HG02981 (cell line): Measurements from ENCODE around the gene ISCA2.

Source experiments
- ATAC-seq: cut with Tn5 transposase; IDR thresholded peaks from one replicate; pipeline ENCODE4 v1.9.1; 2021; ENCODE audit warnings: mild to moderate bottlenecking, moderate library complexity; ENCODE audit not compliant: unreplicated experiment

Gene ISCA2

DNA sequence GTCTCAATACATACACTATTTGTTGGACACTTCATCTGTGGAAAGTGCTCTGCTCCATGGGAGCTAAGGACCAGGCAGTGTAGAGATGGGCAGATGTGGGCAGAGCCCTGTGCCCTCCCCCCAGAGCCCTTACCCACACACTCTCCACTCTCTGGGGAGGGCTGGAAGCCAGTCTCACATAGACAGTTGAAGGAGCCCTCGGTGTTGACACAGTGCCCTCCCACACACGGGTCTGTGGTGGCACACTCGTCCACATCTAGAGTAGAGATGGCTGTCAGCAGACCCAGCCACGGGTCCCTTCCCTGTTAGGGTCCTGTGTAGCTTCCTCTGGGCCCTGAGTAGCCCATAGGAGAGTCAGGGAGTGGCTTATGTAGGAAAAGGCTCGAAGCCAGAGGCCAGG lies 14.3 kb downstream of the ISCA2 start:
- no peak for ATAC-seq

DNA sequence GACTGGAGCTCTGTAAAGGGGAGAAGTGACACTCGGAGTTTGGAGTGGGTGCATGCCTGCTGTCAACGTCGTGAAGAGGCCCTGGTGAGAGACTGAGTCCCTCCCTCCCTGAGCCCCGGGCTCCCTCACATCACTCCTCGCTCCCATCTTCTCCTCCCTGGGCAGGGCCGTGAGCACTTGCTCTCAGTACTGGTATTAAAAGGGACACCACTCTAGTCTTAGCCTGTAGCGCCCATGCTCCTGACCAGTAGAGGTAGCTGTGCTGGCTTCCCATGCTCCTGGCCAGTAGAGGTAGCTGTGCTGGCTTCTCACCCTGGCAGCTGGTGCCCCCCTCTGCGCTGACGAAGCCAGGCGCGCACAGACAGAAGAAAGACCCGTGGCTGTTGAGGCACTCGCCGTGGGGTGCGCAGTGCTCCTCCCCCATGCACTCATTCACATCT lies 14.7 kb downstream of the ISCA2 start:
- no peak for ATAC-seq

DNA sequence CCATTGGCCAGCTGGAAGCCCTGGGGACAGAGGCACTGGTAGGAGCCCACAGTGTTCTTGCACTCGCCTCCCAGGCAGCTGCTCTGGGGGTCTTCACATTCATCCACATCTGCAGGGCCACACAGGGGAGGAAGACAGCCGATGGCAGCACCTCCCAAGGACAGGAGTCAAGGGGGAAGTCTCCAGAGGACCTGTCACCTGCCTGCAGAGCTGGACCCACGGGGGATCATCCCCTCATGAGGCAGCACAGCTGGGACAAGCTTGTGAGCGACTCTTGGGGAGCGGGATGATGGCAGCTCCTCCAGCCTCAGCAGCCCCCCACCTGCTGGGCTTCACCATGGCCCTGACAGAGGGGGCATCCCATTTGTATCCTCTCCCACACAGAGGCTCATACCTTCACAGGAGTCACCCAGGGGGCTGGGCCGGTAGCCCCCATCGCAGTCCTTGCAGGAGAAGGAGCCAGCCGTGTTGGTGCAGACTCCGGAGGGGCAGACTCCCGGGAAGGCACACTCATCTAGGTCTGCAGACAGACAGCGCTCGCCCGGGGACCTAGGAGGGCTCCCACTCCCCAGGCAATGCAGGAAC lies 15.4 kb downstream of the ISCA2 start:
- no peak for ATAC-seq

DNA sequence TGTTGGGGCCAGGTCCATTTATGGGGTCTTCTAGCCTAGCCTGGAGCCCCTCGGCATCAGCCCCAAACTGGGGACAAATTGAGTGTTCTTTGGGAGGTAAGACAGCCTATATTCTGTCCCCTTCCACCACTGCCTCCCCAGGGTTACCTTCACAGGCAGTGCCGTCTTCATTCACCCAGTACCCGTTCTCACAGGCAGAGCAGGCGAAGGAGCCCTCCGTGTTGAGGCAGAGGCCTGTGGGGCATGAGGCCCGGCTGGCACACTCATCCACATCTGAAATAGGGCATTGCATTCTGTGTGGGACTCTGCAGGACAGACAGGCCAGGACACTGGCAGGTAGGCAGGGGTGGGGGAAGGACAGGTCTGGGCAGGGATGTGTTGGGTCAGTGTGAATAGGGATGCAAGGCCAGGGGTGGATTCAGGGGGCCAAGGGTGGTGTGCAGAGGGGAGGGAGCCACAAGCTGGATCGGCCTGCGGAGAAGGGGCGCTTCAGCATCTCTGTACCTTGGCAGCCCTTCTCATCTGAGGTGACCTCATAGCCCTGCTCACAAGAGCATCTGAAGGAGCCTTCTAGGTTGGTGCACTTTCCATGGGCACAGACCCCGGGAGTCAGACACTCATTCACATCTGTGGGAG lies 16.1 kb downstream of the ISCA2 start:
- no peak for ATAC-seq

DNA sequence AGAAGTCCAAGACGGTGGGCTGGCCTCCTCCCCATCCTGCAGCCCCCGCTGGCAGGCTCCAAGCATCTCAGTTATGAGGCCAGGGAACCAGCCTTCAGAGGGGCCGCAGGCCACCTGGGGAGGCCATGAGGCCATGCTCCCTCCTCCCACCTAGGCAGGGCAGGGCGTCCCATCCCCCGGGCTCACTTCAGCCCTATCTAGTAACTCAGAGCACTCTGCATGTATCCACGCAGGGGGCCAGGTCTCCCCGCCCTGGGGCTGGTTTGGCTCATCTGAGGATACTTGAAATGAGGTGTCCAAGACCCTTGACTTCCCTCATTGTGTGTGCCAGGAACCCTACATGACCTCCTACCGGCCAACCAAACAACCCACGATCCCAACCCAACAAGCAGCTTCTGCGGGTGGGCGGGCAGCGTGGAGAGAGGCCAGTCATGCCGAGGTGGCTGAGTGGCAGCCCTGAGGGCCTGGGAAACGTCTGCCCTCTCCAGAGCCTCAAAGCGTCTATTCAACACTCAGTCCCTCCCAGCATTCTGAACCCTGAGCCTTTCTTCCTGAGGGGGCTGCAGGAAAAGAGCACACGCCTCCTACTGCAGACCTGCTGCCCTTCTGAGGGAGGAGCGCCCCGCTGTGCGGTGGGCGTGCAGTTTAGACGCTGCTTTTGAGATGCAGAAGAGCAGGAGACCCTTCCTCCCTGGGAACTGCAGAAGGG lies 16.8 kb downstream of the ISCA2 start:
- ATAC-seq, result no peak

DNA sequence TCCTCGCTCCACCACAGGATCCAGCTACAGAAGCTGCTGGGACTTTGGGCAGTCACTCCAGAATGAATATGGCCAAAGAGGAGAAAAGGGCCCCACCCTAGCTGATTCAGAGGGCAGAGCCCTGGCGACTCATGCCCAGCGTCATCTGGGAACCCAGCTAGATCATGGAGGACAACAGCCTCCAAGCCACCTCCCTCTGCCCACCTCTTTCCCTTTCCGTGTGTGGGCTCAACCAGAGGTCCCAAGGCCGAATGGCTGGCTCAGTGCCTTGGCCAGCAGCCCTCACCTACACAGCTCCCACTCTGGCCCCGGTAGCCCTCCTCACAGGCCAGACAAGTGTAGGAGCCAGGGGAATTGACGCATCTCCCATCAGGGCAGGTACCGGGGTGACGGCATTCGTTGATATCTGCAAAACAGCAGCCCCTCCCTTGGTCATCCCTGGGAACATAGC lies 17.4 kb downstream of the ISCA2 start:
- no peak for ATAC-seq

DNA sequence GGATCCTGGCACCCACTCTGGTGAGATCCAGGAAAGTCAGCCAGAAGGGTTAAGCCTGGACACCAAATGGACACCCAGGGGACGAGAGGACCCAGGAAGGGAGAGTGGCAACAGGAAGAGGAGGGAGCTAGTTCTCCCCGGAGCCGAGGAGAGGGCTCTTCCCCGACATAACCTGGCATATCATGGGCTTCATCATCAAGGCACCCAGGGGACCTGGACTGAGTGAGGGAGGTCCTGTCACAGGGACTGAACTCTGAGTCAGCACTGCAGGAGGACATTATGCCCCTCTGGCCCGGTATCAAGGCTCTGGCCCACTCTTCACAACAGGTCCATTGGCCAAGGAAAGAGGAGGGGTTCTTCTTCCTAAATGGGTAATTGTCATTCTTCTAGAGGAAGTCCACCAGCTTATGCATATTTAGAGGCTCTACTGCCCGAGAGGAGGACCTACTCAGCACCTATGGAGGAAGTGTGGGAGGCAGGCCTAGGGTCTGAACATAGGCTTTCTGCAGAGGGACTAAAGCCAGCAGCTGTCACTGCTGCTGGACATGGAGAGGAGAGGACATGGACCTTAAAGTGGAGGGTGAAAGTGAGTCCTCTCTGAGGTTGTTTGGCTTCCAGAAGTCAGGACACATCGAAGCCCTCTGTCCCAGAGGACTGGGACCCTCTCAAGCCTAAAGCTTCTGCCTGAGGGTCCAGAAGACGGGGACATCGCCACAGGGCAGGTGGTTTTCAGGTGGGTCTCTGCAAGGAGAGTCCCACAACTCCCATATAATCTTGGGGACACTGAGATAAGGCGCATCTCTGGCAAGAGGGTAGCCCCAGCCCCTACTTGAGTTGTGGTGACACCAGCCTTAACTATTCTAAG lies 18.6 kb downstream of the ISCA2 start:
- ATAC-seq, result no peak

DNA sequence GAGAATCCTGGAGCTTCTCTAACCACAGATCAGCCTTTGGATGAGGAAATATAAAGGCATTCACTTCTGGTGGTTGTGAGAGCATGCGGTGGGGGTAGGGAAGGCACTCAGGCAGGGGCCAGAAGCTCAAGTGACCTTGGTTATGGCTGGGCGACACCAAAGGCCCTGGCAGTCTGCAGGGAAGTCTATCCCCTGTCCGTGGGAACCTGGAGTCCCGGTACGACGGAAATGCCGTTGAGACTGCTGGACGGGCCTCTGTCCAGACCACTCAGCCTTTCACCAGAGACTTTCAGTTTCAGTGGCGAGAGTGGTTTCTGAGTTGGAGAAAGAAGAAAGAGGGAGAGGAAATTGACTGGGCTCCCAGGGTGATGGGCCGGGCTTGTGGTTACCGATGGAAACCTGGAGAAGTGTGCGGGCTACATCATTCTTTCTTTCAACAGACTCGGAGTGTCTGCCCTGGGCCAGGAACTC lies 20.9 kb downstream of the ISCA2 start:
- no peak for ATAC-seq

DNA sequence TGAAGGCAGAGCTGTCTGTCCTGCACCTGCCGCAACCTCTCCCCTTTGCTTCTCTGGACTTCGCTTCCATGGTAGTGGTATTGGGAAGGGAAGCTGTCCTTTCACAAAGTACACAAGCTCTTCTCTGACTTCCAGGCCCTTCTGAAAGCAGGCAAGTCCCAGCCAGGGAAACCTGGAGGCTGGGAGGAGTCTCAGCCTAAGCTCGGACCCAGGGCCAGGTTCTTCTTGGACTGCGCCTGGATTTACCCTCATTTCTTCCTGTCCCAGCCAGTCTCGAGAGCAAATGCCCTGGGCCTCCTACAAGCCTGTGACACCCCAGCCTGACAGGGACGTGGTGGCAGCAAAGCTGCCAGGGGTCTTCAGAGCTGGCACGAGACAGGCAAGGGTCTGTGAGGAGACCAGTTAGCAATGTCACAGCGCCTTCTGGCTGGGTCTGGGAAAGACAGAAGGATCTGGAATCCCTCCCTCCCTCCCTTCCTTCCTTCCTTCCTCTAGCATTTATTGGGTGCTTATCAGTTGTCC lies 22.4 kb downstream of the ISCA2 start:
- no peak for ATAC-seq

DNA sequence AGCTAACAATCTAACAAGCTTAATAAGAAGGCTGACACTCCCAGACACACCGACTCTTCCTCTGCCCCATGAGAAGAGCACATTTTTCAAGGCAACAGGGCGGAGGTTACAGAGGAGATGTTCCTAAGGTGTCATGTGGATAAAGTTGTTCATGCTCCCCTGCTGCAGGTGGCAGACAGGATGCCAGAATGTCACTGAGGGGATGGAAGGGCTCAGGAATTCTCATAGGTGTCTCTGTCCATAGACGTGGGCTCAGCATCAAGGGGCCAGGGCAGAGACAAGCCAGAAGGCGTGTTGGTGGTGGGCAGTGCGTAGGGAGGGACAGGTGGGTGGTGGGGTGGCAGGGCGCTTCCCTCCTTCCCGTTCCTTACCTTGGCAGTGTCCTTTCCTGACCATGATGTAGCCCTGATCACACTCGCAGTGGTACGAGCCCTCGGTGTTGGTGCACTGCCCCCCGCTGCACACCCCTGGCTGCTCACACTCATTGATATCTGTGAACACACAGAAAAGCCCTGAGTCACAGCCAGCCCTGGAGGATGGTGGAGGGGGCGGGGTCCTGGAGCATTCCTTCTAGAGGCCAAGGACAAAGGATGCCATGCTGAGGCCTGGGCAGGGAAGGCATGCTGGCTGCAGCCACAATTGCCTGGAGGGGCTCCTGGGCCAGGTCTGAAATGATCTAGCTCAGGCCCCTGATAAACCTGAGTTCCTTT lies 23.0 kb downstream of the ISCA2 start:
- ATAC-seq, result no peak

DNA sequence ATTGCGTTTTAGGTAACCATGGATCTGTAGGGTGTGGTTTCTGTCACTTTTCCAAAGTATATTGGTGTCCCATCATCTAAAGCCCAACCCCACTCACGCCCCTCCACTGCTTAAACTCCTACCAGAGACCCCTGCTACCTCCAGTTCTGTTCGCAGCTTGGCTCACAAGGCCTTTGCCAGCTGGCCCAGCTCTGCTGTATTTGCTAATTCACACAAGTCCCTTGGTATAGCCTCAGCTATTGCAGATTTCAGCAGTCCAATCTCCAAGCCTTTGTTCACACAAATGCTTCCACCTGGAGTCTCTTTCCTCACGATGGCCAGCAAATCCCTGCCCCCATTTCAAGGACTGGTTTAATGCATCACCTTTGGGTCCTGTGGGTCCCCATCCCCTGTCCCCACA lies 24.2 kb downstream of the ISCA2 start:
- ATAC-seq, result no peak

DNA sequence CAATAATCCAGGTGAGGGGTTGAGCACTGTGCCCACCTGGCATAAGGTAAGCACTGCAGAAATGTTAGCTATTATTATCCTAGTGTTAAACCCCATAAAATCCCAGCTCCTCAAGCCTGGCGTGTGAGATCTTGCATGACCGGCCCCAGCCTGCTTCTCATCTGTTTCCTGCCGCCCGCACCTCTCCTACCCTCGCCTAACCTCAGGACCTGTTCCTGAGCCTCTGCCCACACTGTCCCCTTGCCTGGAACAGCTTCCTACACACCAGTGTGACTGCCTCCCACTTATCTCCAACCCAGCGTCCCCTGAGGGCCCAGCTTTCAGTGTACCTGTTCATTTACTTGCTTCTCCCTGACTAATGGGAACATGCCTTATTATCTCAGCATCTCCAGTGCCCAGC lies 24.7 kb downstream of the ISCA2 start:
- no peak for ATAC-seq

DNA sequence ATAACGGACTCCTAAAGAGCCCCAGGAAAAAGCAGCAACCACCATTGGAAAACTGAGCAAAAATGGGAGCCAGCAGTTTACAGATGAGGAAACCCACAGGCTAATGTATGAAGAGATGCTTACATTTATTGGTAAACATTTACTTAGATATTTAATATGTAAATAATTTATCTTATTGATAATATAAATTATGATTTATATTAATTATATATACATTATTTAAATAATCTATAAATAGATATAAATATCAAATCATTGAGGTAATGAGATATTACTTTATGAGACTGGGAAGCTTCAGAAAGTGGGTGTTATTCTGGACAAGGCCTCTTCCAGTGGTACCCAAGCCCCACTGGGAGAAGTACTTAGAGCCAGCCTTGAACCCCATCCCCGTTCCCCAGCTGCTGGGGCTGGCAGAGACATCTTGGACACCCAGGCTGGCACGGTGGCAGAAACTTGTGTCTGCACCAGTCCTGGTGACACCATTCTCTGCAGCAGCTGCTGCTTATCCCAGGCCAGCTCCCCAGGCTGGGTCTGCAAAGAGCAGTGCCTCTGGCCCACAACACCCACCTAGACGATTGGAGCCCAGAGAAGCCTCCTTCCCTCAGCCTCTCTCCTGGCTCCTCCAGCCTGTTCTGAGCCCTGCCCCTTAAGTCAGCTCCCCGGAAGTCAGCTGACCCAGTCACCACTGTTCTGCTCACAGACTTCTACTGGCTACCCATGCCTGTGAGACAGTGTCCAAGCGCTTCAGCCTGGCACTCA lies 25.9 kb downstream of the ISCA2 start:
- no peak for ATAC-seq

DNA sequence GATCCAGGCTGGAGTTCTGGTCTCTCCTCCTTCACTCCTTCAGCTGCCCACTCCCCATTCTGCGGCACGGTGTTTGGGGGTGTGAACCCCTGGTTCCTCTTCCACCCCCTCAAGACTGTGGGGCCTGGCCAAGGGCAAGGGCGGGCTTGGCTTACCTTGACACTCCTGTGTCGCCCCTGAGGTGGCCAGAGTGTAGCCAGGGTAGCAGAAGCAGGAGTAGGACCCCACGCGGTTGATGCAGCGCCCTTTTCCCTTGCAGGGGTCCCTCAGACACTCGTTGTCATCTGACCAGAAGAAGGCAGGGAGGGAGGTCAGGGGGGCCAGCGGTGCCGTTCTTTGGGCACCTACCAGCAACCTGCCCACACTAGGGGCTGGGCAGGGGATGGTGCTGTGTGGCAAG lies 28.2 kb downstream of the ISCA2 start:
- ATAC-seq, result no peak

DNA sequence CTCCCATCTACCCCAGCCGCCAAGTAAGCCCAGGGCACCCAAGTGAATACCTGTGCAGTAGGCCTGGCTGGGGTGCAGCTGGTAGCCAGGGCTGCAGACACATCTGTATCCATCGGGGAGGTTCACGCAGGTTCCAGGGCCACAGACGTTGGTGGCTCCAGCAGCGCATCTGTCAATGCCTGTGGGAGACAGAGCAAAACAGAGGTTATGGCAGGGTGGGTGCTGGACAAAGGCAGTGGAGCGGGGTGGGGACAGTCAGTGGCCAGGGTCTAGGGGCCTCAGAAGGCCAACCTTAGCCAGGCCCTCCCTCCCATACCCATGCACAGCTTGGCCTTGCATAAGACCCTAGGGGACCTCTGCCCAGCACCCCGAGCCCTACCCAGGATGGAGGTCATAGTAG lies 29.2 kb downstream of the ISCA2 start:
- no peak for ATAC-seq

DNA sequence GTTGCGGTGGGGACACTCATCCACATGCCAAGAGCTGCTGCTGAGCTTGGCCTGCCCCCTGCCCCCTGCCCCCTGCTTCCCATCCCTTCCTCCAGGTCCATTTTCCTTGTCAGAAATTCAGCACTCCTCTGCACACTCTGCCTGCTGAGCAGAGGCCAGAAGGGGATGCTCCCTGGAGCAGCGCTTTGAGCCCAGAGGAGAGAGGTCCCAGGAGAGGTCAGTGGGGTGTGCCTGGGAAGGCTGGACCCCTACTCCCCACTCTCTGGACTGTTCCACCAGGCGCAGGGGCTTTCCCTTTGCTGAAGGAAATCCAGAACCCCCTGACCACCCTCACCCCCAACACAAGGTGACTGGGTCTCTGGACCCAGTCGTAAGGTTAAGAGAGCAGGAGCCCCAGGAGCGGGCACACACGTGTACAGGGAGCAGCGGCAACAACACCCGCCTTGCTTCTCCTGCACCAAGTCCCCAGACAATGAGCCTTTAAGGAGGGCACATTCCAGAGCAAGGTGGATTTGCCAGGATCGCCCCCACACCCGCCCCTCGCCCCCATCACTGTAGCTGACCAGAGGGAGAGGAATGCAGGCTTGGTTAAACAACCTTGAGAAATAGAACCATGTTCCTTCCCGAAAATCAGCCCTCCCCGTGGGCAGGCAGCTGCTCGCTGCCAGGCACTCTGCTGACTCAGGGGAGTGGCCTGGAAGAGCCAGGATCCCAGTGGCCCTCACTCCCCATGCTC lies 30.7 kb downstream of the ISCA2 start:
- no peak for ATAC-seq

DNA sequence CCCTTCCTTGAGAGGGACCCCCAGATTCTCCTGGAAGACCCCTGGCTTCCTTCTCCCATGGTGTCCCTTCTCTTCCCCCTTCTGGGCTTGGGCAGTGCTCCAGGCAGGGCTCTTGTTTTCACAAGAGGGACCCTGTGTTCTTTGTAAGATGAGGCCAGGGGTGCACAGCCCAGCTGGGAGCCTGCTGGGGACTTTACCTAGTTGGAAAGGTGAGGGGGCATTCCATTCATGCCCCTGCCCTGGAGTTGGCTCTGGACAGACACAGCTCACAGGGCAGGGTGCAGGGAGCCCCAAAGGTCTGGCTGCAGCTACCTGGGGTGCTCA lies 31.2 kb downstream of the ISCA2 start:
- ATAC-seq, result no peak

DNA sequence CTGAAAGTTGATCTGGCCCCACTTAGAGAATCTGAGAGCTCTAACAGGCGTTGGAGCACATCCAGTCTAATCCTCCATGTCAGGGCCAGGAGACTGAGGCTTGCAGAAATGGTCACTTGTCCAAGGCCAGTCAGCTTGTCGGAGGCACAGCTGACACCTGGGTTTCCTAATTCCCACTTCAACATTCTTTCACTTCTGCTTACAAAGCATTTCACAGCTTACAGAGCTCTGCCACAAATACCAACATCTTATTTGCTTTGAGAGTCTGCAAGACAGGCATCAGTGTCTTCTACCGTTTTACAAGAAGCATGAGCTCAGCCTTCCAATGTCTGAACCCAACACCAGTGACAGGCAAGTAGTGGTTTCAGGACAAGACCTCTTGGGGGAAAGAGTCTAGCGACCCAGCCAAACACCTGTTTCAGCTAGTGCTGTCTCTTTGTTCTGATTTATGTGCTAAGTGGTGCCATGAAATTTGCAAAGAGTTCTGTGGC lies 31.8 kb downstream of the ISCA2 start:
- ATAC-seq, result no peak
